Right lung (tissue), 5 donors: ENCODE results near the gene MBD6. TPM values are rescaled to one million over a fixed set of nuclear protein-coding genes. Genes with fewer than 3 reads are reported as not detected.
"Not testable (repeated sequence)": the region's sequence is repeated elsewhere in the genome, so short reads cannot be mapped to it uniquely, and the experiment has no call there.

ENCODE experiments used
- DNase-seq, 2 donors: peaks; one replicate each; pipeline ENCODE4 v3.0.0-alpha.2; 2013
- polyA plus RNA-seq, 5 donors: library from polyadenylated mRNA; unstranded; fragments of 120-200 nt; gene quantifications; one replicate each; pipeline versions ENCODE4 v1.2.1 to v1.2.3, GENCODE V29; 2013; ENCODE audit warnings: inconsistent platforms in 1 of 5, low replicate concordance in 1 of 5; ENCODE audit not compliant: insufficient read length in 5 of 5, insufficient read depth in 1 of 5

MBD6 gene
- polyA plus RNA-seq, 5 donors = 55.7 to 78.7 (median 72.7) TPM

DNA sequence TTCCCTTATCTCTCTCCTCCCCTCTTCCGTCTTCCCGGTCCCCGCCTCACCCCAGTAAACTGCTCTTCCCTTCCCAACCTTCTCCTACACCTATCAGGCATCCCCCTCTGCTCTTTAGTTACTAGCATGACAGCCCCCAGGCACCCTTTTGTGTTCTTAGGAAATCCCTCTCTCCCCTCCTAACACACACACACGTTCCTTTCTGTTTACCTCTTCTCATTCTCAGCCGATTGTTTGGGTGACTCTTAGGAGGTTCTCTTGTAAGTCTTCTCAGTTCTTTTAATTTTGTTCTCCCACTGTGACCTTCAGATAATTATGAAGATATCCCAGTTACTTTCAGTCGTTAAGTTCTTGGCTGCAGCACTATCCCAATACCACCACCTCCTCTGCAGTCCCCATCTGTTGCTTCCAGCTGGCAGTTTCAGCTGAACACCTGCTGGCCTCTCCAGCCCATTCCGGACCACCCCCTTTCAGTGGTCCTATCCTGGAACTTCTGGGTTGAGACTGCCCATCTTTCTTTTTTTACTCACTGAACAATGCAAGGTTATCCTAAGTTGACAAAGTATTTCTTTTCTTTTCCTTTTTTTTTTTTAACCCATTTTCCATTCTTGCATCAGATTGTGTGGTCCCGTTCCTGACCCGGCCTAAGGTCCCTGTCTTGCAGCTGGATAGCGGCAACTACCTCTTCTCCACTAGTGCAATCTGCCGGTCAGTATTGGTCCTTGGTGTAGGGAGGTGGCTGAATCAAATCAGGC is 34.0 kb upstream of the MBD6 start:
- no peak for DNase-seq

DNA sequence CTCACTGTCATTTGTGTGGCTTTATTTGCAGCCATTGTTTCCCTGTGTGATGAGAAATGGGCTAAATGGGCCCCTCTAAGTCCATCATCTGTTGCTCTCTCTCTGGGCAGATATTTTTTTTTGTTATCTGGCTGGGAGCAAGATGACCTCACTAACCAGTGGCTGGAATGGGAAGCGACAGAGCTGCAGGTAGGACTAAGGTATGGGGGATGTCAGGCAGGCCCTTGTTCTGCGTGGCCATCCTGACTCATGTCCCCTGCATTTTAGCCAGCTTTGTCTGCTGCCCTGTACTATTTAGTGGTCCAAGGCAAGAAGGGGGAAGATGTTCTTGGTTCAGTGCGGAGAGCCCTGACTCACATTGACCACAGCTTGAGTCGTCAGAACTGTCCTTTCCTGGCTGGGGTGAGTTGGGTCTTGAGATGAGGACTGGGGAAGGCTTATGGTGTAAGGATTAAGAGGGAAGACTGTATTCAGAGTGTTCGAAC is 33.4 kb upstream of the MBD6 start:
- no peak for DNase-seq

DNA sequence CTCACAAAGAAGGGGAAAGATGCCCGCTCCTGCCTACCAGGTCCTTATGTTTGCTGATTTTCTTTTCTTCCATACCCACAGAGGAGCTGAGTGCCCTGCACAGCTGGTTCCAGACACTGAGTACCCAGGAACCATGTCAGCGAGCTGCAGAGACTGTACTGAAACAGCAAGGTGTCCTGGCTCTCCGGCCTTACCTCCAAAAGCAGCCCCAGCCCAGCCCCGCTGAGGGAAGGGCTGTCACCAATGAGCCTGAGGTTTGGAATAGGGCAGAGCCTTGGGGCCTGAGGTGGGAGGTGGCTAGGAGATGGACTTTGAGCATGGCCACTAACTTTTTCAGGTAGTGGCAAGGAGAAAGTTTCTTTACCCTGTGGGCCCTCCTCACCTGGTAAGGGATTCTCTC is 32.5 kb upstream of the MBD6 start:
- DNase-seq = no peak

DNA sequence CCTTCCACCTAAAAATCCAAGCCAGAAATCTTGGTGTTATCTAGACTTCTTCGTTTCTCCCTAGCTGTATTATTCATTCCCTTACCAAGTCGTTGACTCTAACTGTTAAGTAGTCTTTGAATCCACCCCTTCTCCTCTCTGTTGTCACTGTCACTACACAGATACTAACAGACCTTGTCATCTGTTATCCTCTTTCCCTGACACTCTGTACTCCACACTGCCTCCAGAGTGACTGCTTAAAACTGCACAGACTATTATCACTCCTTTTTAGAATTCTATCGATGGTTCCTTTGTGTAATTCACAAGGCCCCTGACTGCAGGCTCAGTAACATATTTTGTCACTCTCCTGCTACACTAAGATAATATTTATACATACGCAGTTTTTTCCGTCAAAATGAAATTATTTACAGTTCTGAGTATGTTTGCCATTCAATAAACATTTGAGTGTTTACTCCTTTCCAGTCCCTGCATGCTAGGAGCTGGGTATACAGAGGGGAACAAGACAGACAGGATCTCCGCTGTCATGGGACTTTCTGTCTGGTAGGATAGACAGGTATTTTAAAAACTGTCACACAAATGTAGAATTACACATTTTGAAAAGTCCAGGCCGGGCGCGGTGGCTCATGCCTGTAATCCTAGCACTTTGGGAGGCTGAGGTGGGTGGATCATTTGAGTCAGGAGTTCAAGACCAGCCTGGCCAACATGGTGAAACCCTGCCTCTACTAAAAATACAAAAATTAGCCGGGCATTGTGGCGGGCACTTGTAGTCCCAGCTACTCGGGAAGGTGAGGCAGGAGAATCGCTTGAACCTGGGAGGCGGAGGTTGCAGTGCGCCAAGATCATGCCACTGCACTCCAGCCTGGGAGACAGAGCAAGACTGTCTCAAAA is 31.0 kb upstream of the MBD6 start:
- DNase-seq = no peak

DNA sequence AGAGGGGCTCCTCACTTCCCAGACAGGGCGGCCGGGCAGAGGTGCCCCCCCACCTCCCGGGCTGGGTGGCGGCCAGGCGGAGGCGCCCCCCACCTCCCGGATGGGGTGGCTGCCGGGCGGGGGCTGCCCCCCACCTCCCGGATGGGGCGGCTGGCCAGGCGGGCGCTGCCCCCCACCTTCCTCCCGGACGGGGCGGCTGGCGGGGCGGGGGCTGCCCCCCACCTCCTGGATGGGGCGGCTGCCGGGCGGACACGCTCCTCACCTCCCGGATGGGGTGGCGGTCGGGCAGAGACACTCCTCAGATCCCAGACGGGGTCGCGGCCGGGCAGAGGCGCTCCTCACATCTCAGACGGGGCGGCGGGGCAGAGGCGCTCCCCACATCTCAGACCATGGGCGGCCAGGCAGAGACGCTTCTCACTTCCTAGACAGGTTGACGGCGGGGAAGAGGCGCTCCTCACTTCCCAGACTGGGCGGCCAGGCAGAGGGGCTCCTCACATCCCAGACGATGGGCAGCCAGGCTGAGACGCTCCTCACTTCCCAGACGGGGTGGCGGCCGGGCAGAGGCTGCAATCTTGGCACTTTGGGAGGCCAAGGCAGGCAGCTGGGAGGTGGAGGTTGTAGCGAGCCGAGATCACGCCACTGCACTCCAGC is 27.4 kb upstream of the MBD6 start:
- DNase-seq = not testable (repeated sequence)

DNA sequence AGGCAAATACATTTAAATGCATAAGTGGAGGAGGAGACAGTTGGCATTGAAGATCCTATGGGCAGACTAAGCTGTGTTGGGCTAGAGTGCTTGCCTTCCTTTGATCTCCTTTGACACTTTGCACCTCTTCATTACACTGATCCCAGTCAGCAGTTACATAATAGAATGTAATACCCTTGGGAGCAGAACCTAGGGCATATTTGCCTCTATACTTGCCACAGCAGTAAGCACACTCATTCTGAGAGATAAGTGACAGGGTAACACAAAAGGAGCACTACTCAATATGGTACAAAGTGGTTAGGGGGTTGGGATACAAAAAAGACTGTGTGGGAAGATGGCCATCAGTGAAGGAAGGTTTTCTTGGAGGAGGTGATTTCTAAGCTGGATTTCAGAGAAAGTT is 25.8 kb upstream of the MBD6 start:
- no peak for DNase-seq

DNA sequence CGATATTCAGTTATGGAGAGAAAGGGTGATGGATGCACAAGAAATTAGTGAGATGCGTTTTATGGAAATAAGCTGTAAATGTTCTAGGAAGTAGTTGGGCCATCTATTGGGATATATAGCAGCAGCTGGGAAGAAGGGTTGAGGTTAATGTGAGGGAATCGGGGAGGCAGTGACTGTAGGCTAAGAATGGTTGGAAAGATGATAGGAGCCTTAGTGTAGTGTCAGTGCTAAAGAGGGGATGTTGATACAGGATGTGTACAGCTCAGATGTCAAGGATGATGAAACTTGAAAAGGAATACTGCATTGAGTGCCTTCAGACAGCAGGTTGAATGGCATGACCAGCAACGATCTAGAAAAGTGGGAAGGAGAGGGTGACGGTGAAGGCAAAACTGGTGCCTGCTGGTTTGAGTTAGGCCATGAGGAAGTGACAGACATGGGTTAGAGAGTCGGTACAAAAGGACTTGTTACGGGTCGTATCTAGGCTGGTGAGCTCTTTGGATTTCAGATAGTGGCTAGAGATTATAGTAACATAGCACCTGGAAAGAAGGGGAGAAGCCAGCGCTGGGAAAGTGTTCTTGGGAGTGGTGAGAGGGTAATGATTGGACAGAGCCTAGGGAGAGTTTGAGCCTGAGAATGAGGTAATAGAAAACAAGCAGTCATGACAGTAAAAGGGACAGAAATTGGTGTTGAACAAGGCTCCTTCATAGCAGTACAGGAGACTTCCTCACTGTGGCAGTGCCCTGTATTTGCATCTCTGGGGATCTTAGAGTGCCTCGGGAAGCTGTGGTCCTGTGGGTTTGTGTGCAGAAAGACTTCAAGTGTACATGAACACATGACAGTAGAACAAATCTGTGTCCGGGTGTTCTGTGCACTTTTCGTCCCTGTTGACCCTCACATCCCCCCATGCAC is 25.1 kb upstream of the MBD6 start:
- no peak for DNase-seq

DNA sequence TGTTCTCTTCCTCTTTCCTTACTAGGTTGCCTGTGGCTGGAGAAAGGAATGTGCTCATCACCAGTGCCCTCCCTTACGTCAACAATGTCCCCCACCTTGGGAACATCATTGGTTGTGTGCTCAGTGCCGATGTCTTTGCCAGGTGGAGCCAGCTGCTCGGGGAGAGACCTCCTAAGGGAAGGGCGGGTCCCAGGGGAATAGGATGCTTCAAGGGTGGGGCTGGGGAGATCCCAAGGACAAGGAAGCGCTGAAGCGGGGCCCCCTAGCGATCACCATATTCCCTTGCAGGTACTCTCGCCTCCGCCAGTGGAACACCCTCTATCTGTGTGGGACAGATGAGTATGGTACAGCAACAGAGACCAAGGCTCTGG is 24.5 kb upstream of the MBD6 start:
- DNase-seq = no peak

DNA sequence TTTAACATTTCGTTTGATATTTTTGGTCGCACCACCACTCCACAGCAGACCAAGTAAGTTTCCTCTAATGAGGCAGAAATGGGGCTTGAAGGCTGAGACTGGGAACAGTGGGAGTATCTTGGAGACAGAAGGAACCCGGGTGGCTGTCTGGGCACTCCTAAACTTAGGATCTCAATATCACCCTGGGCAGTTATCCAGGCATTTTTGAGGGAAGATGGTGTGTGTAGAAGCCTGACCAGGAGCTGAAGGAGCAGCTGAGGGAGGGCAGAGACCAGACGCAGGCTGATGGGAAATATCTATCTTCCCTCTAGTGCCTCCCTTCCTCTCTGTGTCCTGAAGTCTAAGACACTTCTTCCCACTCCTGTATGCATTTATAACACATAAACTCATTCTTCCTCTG is 24.1 kb upstream of the MBD6 start:
- DNase-seq = no peak

DNA sequence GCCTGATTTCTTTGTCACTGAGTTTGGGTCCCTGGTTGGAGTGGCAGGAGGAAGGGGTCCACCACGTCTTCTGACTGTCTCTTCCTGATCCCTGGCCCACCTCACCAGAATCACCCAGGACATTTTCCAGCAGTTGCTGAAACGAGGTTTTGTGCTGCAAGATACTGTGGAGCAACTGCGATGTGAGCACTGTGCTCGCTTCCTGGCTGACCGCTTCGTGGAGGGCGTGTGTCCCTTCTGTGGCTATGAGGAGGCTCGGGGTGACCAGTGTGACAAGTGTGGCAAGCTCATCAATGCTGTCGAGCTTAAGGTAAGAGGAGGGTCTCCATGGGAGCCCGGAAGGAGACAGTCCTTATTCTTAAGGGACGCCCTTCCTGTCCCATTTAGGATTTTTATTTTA is 22.4 kb upstream of the MBD6 start:
- DNase-seq = no peak

DNA sequence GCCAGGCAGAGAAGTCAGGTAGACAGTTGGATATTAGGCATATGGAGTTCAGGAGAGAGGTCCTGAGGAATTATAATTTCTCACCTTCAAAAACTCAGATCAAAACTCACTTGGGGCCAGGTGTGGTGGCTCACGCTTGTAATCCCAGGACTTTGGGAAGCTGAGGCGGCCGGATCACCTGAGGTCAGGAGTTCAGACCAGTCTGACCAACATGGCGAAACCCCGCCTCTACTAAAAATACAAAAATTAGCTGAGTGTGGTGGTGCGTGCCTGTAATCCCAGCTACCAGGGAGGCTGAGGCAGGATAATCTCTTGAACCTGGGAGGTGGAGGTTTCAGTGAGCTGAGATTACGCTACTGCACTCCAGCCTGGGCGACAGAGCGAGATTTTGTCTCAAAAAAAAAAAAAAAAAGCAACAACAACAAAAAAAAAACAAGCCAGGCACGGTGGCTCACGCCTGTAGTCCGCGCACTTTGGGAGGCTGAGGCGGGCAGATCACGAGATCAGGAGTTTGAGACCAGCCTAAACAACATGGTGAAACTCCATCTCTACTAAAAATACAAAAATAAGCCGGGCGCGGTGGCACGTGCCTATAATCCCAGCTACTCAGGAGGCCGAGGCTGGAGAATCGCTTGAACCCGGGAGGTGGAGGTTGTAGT is 20.2 kb upstream of the MBD6 start:
- not testable (repeated sequence) for DNase-seq

DNA sequence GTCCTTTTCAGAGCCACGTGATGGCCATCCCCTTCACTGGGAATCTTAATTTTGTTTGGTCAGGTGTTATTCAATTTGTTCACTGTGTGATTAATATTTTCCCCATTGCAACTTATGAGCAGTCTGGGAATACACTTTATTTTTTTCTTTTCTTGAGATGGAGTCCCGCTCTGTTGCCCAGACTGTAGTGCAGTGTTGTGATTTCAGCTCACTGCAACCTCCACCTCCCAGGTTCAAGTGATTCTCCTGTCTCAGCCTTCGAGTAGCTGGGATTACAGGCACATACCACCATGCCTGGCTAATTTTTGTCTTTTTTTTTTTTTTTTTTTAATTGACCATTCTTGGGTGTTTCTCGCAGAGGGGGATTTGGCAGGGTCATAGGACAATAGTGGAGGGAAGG is 16.1 kb upstream of the MBD6 start:
- not testable (repeated sequence) for DNase-seq

DNA sequence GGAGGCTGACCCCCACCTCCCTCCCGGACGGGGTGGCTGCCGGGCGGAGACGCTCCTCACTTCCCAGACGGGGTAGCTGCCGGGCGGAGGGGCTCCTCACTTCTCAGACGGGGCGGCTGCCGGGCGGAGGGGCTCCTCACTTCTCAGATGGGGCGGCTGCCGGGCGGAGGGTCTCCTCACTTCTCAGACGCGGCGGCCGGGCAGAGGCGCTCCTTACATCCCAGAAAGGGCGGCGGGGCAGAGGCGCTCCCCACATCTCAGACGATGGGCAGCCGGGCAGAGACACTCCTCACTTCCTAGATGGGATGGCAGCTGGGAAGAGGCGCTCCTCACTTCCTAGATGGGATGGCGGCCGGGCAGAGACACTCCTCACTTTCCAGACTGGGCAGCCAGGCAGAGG is 14.8 kb upstream of the MBD6 start:
- not testable (repeated sequence) for DNase-seq

DNA sequence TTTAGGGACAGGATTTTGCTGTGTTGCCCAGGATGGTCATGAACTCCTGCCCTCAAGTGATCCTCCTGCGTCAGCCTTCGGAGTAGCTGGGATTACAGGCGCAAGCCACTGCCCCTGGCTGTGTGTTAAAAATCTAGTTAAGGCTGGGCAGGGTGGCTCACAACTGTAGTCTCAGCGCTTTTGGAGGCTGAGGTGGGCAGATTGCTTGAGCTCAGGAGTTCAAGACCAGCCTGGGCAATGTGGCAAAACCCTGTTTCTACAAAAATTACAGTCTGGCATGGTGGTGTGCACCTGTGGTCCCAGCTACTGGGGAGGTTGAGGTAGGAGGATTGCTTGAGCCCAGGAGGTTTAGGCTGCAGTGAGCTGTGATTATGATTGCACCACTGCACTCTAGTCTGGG is 11.5 kb upstream of the MBD6 start:
- DNase-seq = no peak

DNA sequence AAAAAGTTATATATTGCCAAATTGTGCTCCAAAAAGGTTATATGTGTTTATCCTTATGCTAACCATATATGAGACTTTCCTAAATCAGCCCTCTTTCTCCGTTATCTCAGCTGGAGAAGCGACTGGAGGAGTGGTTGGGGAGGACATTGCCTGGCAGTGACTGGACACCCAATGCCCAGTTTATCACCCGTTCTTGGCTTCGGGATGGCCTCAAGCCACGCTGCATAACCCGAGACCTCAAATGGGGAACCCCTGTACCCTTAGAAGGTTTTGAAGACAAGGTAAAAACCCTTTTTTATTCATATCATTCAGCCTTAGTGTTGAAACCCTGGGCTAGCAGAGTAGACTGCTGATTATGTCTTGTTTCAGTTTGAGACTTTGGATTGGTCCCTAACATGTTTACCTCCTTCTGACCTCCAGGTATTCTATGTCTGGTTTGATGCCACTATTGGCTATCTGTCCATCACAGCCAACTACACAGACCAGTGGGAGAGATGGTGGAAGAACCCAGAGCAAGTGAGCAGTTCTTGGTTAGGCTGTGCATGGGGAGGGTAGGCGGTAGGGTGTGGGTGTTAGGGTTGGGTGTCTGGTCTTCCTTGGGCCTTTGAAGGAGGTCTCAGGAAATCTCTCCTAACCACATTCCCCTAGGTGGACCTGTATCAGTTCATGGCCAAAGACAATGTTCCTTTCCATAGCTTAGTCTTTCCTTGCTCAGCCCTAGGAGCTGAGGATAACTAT is 10.9 kb upstream of the MBD6 start:
- no peak for DNase-seq

DNA sequence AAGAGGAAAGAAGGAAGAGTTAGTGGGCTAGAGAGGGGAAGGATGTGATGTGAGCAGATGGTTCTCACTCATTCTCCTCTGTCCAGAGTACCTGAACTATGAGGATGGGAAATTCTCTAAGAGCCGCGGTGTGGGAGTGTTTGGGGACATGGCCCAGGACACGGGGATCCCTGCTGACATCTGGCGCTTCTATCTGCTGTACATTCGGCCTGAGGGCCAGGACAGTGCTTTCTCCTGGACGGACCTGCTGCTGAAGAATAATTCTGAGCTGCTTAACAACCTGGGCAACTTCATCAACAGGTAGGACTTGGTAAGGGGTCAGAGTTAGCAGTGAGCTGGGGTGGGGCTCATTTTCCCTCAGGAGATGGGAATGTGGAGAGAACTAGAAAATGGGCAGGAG is 10.0 kb upstream of the MBD6 start:
- no peak for DNase-seq

DNA sequence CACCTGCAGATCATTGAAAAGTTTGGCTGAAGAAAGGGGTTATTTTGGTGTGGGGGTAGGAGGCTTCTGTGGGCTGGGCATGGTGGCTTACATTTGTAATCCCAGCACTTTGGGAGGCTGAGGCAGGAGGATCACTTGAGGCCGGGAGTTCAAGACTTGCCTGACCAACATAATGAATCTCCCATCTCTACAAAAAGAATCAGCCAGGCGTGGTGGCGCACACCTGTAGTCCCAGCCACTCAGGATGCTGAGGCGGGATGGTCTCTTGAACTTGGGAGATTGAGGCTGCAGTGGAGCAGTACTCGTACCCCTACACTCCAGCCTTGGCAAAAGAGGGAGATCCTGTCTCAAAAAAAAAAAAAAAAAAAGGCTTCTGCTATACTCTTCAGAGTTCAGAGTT is 9.4 kb upstream of the MBD6 start:
- DNase-seq = no peak

DNA sequence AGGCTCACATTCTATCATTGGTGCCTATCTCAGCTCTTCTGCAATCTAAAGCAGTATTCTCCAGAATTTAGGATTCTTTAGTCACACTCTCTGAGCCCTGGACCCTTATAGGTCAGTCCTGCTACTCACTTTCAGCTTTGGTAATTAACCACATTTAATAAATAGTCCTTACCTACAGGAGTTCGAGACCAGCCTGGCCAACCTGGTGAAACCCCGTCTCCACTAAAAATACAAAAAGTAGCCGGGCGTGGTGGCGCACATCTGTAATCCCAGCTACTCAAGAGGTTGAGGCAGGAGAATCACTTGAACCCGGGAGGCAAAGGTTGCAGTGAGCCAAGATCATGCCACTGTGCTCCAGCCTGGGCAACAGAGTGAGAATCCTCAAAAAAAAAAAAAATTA is 8.9 kb upstream of the MBD6 start:
- not testable (repeated sequence) for DNase-seq

DNA sequence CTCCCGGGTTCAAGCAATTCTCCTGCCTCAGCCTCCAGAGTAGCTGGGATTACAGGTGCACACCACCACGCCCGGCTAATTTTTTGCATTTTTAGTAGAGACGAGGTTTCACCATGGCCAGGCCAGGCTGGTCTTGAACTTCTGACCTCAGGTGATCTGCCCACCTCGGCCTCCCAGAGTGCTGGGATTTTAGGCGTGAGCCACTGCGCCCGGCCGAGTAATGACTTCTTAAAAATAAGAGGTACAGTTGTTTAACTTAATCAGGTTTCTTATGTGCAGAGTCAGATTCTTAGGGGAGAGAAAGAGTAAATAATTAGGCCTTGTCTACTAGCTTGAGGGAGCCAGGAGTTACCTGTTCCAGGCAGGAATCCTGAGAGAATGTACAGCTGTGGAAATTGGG is 8.4 kb upstream of the MBD6 start:
- not testable (repeated sequence) for DNase-seq

DNA sequence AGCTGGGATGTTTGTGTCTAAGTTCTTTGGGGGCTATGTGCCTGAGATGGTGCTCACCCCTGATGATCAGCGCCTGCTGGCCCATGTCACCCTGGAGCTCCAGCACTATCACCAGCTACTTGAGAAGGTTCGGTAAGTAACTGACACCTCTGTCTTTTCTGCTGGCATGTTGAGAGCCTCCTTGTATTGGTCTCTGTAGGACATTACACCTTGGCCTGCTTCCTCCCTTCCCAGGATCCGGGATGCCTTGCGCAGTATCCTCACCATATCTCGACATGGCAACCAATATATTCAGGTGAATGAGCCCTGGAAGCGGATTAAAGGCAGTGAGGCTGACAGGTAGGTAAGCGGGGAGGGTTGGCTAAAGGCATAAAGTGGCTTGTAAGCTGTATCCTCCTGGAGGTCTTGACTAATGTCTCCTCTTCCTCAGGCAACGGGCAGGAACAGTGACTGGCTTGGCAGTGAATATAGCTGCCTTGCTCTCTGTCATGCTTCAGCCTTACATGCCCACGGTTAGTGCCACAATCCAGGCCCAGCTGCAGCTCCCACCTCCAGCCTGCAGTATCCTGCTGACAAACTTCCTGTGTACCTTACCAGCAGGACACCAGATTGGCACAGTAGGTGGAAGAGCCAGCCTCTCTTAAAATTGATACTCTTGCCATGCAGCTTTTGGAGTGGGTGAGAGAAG is 7.8 kb upstream of the MBD6 start:
- DNase-seq = no peak
